GM15510 (cell line): Measurements from ENCODE around the gene EIF2D.

Experiments
- POLR2A ChIP-seq: IDR thresholded peaks from 3 replicates; pipeline ENCODE4 v1.6.1; 2011; ENCODE audit warnings: borderline replicate concordance; ENCODE audit not compliant: insufficient read length; ENCODE audit errors: extremely low read depth

EIF2D gene

GRCh38 chr1:206556047-206556749 lies 56.1 kb downstream of the EIF2D start:
- TF ChIP-seq POLR2A: no peak

DNA sequence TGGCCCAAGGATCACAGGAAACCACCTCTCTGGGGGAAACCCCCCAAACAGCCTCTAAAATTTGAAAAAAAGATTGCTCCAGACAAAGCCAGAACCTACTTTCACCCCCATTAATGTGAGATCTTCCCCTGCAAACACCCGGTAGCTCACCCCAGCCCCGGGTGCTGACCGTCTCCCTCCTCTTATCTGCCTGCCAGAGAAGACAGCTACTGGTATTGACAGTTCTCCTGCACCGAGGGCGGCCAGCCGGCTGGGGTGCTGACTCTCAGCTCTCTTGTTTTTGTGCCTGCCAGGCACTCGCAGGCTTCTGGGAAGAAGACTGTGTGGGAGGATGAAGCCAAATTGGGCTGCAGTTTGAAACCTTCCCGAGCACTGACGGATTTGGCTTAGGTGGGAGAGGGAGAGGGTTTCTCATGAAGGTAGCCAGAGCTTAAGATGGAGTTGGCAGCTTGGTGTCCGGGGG lies 56.8 kb downstream of the EIF2D start:
- TF ChIP-seq POLR2A: no peak

DNA sequence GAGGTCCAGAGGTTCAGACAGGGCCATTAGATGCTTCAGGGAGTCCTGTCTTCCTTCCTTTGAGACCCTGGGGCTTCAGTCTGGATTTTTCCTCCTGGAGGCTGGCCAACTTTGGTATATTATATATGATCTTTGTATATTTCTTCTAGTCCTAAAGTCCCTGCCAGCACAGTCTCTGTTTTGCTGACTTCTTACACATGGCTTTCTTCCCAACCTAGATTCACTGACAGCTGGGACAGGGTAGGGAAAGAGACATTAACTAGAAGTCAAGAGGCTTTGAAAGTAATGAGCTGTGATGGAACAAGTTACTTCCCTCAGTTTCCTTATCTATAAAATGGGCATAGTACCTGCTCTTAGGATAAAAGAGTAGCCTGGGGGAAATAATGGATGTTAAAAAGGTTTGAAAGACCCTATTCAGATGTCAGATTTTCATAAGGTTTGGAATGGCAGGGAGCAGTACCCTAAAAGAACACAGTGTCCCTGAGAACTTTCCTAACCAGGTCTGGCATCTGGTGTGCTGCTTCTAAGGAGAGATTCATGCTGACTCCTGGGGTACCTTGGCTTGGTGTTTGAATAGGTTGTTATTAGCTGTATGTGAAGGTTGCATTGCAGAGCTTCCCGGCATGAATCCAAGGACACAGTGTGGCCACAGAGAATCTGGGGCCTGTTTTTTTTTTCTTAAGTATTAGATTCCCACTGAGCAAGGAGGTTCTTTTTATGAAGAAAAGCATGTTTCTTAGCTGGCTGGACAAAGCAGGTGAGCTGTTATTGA lies 57.4 kb downstream of the EIF2D start:
- TF ChIP-seq POLR2A: no peak

- TF ChIP-seq POLR2A: no peak
These were observed 58.1 kb downstream of the EIF2D start for GRCh38 chr1:206554211-206554610.

DNA sequence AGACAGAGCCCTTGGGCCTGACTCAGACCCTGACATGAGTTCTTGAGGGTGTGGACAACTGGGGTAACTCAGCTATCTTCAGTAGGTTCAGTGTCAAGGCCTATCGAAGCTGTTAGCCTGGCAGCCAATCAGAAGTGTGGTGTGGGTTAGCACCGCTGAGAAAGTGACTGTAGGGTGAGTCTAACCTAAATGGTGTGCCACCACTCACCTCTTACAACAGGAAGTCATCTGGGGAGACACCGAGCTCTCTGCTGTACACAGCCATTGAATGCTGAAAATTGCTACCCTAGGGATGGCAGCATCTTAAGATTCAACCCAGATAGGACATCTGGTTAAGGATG lies 60.3 kb downstream of the EIF2D start:
- TF ChIP-seq POLR2A: no peak

- no peak for TF ChIP-seq POLR2A
These were observed 60.8 kb downstream of the EIF2D start for GRCh38 chr1:206551296-206551985.

GRCh38 chr1:206550446-206550845 lies 61.8 kb downstream of the EIF2D start:
- no peak for TF ChIP-seq POLR2A

- no peak for TF ChIP-seq POLR2A
These were observed 65.2 kb downstream of the EIF2D start for GRCh38 chr1:206547104-206547503.

DNA sequence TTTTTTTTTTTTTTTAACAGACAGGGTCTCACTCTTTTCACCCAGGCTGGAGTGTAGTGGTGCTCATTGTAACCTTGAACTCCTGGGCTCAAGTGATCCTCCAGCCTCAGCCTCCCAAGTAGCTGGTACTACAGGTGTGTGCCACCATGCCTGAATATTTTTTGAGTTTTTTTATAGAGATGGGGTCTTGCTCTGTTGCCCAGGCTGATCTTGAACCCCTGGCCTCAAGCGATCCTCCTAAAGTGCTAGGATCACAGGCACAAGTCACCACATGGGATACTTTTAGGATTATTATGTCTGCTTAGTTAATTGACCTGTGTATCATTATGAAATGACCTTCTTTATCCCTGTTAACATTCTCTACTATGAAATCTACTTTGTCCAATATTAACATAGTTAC lies 66.9 kb downstream of the EIF2D start:
- no peak for TF ChIP-seq POLR2A

DNA sequence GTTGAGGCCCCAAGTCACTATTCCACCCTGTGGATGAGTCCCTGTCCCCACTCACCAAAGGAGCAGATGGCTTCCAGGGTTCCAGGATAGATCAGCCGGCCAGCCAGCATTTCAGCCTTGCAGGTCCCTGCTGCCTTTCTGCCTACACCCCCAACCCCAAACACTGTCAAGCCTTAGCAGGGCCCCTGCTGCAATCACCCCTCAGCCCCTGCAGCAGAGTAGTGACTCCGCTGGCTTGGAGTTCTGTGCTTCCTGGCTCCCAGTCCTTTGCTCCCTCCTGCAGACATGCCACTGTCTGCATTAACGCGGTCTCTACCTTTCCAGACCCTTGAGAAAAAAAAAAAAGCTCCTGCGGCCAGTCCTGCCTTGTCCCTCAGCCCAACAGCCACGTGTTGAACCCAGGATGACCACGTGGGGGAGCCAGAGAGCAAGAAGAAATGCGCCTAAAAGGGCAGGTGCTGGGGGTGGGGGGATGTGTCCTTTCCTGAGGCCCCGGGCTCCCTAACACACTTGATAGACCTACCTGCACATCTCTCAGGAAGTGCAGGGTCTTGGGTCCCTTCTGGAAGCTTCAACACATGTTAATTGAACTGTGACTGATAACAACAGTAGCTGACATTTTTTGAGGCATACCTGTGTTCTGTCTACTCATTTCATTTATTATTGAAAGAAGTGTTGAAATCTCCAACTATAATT lies 67.6 kb downstream of the EIF2D start:
- TF ChIP-seq POLR2A: no peak
